AG09309 (cell line): ENCODE measurements around the gene ATG4C.
A peak's percentile ranks its signal among the peaks of the same experiment; 100 is the strongest.

Experiments used
- DNase-seq: peaks from one replicate; pipeline ENCODE4 v3.0.0-alpha.2; 2010; ENCODE audit warnings: low read depth
- H3K4me3 ChIP-seq: 2 replicates; pipeline ENCODE4 v1.5.1; 2011; ENCODE audit warnings: mild to moderate bottlenecking, low read depth, low read length, moderate library complexity; ENCODE audit not compliant: control insufficient read depth
- CTCF ChIP-seq: IDR thresholded peaks from 2 replicates; pipeline ENCODE4 v1.5.1; 2011; ENCODE audit warnings: mild to moderate bottlenecking, low read depth, low read length, inconsistent platforms; ENCODE audit not compliant: insufficient read depth, control insufficient read depth; ENCODE audit errors: missing control alignments

Gene ATG4C

GRCh38 chr1:62834400-62834961, 50.5 kb downstream of the ATG4C start:
- DNase-seq, result no peak
- no peak overlapping the region for H3K4me3 ChIP-seq
- no peak for TF ChIP-seq CTCF

GRCh38 chr1:62836856-62837540, 53.1 kb downstream of the ATG4C start:
- DNase-seq, result no peak
- no peak for TF ChIP-seq CTCF
- no peak overlapping the region for H3K4me3 ChIP-seq

- H3K4me3 ChIP-seq, result no peak overlapping the region
- DNase-seq, result no peak
- no peak for TF ChIP-seq CTCF
Observed at GRCh38 chr1:62840555-62840954, 56.6 kb downstream of the ATG4C start.

- H3K4me3 ChIP-seq, result no peak overlapping the region
- TF ChIP-seq CTCF, result peak; percentile 59
- DNase-seq, result peak; percentile 20
Observed at GRCh38 chr1:62841587-62842169, 57.7 kb downstream of the ATG4C start.

GRCh38 chr1:62844030-62844429, 60.1 kb downstream of the ATG4C start:
- H3K4me3 ChIP-seq, result no peak overlapping the region
- no peak for DNase-seq
- TF ChIP-seq CTCF, result no peak

GRCh38 chr1:62849031-62849430, 65.1 kb downstream of the ATG4C start:
- H3K4me3 ChIP-seq, result no peak overlapping the region
- DNase-seq, result no peak
- no peak for TF ChIP-seq CTCF

- H3K4me3 ChIP-seq, result no peak overlapping the region
- TF ChIP-seq CTCF, result no peak
- DNase-seq, result no peak
Observed at GRCh38 chr1:62852253-62852652, 68.3 kb downstream of the ATG4C start.
